GM12878 (cell line): ENCODE data around the gene PTK6.

Source experiments
- FOS ChIP-seq: IDR thresholded peaks from 3 replicates; pipeline ENCODE4 v1.6.1; 2011; ENCODE audit warnings: borderline replicate concordance; ENCODE audit not compliant: insufficient read length; ENCODE audit errors: extremely low read depth
- HDAC2 ChIP-seq: fragments of 200-600 bp; sonication (generic); IDR thresholded peaks from 2 replicates; pipeline ENCODE4 v1.6.1; 2017
- TF ChIP-seq, protein P1 (sequence below), 3 experiments: IDR thresholded peaks in 2 of 3; conservative IDR thresholded peaks in 1 of 3; 2 replicates each; pipeline ENCODE4 v1.5.1; 2011; ENCODE audit warnings: low read depth in 3 of 3, low read length in 3 of 3, mild to moderate bottlenecking in 3 of 3, control low read depth in 2 of 3, moderate library complexity in 2 of 3, inconsistent platforms in 1 of 3, mixed read lengths in 1 of 3; ENCODE audit not compliant: control insufficient read depth in 2 of 3, insufficient read depth in 1 of 3; ENCODE audit errors: extremely low read depth in 1 of 3

DNA sequence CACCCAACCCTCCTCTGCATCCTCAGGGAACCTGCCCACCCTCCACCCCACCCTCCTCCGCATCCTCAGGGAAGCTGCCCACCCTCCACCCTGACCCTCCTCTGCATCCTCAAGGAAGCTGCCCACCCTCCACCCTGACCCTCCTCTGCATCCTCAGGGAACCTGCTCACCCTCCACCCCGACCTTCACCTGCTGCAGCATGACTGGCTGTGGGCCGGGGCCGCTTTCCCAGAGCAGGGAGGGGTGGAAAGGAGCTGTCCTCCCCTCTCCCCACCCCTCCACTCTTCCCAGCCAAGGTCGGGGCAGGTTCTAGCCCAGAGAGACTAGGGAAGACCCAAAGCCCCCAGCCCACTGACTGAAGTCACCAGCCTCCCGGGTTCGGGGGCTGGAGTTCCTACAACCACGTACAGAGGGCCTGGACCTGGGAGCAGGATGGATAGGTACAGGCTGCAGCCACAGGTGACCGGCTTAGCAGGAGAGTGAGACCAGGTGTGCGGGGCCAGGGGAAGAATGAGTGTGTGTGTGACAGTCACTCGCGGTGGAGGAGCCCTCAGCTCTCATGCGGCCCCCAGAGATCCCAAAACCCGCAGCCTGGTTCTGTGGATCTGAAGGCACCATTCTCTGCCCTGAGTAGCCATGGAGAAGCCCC is 49.9 kb downstream of the PTK6 start:
- no peak for TF ChIP-seq FOS
- TF ChIP-seq HDAC2: no peak
- TF ChIP-seq, protein P1, sequence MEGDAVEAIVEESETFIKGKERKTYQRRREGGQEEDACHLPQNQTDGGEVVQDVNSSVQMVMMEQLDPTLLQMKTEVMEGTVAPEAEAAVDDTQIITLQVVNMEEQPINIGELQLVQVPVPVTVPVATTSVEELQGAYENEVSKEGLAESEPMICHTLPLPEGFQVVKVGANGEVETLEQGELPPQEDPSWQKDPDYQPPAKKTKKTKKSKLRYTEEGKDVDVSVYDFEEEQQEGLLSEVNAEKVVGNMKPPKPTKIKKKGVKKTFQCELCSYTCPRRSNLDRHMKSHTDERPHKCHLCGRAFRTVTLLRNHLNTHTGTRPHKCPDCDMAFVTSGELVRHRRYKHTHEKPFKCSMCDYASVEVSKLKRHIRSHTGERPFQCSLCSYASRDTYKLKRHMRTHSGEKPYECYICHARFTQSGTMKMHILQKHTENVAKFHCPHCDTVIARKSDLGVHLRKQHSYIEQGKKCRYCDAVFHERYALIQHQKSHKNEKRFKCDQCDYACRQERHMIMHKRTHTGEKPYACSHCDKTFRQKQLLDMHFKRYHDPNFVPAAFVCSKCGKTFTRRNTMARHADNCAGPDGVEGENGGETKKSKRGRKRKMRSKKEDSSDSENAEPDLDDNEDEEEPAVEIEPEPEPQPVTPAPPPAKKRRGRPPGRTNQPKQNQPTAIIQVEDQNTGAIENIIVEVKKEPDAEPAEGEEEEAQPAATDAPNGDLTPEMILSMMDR (IDR thresholded peaks at IDR 0.05 in 2 of 3, conservative IDR thresholded peaks at IDR 0.05 in 1 of 3; ENCODE audit: control insufficient read depth in 2 of 3, extremely low read depth in 1 of 3, insufficient read depth in 1 of 3, low read depth in 3 of 3, low read length in 3 of 3): no peak
